K562 (cell line): ENCODE results near the gene ZNRF1.

Experiments
- CBX5 ChIP-seq: IDR thresholded peaks from 2 replicates; pipeline ENCODE4 v1.6.1; 2014; ENCODE audit warnings: low read depth, borderline replicate concordance
- CHAMP1 ChIP-seq: fragments of 450-650 bp; IDR thresholded peaks from 2 replicates; pipeline ENCODE4 v1.6.1; 2016; ENCODE audit warnings: mild to moderate bottlenecking
- CTCF ChIP-seq, 3 experiments: IDR thresholded peaks in 2 of 3; conservative IDR thresholded peaks in 1 of 3; 2 replicates each; pipeline ENCODE4 v1.5.1; 2011 to 2012; ENCODE audit warnings: low read length in 3 of 3, mild to moderate bottlenecking in 3 of 3, control low read depth in 2 of 3, improper control_type of control experiment in 1 of 3, inconsistent platforms in 1 of 3, low read depth in 1 of 3, mixed read lengths in 1 of 3, moderate library complexity in 1 of 3; ENCODE audit not compliant: insufficient read depth in 2 of 3
- FOSL1 ChIP-seq: fragments of 200-800 bp; sonication (Bioruptor generic); conservative IDR thresholded peaks from 2 replicates; pipeline ENCODE4 v1.6.1; 2016; ENCODE audit warnings: missing genetic modification characterization, missing compliant biosample characterization
- GABPB2 ChIP-seq: fragments of 250-450 bp; sonication (Bioruptor Pico); conservative IDR thresholded peaks from 2 replicates; pipeline ENCODE4 v1.5.1; 2021; ENCODE audit warnings: mild to moderate bottlenecking
- MAX ChIP-seq: sonication (generic); formaldehyde crosslinking; IDR thresholded peaks from 2 replicates; pipeline ENCODE4 v1.9.0; 2022; ENCODE audit warnings: mild to moderate bottlenecking, missing genetic modification reagents
- POLR2A ChIP-seq: fragments of 450-650 bp; conservative IDR thresholded peaks from 2 replicates; pipeline ENCODE4 v1.6.1; 2016
- ZKSCAN1 ChIP-seq: fragments of 150-350 bp; IDR thresholded peaks from 2 replicates; pipeline ENCODE4 v1.6.1; 2016; ENCODE audit warnings: low read depth, low read length
- ZKSCAN3 ChIP-seq: fragments of 250-450 bp; sonication (Bioruptor Pico); IDR thresholded peaks from 2 replicates; pipeline ENCODE4 v1.4.0; 2020
- ZNF77 ChIP-seq: fragments of 250-450 bp; sonication (Bioruptor Pico); IDR thresholded peaks from 2 replicates; pipeline ENCODE4 v1.5.0; 2020
- ZZZ3 ChIP-seq: fragments of 450-650 bp; IDR thresholded peaks from 2 replicates; pipeline ENCODE4 v1.6.1; 2016; ENCODE audit warnings: antibody characterized with exemption, mild to moderate bottlenecking, moderate library complexity
- TF ChIP-seq, protein P1 (sequence below), 2 experiments: fragments of 450-650 bp in 1 of 2; sonication (generic) in 1 of 2; formaldehyde crosslinking; conservative IDR thresholded peaks; 2 replicates each; pipeline versions ENCODE4 v1.4.0 to v1.8.1; 2020 to 2022; ENCODE audit warnings: mild to moderate bottlenecking in 1 of 2, missing genetic modification reagents in 1 of 2

DNA sequence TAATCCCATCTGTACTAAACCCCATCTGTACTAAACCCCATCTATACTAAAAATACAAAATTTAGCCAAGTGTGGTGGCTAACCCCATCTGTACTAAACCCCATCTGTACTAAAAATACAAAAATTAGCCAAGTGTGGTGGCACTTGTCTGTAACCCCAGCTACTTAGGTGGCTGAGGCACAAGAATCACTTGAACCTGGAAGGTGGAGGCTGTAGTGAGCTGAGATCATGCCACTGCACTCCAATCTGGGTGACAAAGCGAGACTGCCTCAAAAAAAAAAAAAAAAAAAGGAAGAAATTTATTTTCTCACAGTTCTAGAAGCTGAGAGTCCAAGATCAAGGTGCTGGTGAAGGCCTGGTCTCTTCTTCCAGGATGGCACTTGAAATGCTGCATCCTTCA is 161.6 kb downstream of the ZNRF1 start:
- no peak for TF ChIP-seq ZNF77
- no peak for TF ChIP-seq GABPB2 (CRISPR knock-in tag)
- TF ChIP-seq CHAMP1: no peak
- TF ChIP-seq POLR2A: no peak
- TF ChIP-seq, protein P1, sequence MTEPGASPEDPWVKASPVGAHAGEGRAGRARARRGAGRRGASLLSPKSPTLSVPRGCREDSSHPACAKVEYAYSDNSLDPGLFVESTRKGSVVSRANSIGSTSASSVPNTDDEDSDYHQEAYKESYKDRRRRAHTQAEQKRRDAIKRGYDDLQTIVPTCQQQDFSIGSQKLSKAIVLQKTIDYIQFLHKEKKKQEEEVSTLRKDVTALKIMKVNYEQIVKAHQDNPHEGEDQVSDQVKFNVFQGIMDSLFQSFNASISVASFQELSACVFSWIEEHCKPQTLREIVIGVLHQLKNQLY (CRISPR knock-in tag; conservative IDR thresholded peaks at IDR 0.05): no peak
- TF ChIP-seq ZKSCAN1: no peak
- no peak for TF ChIP-seq ZZZ3
- TF ChIP-seq FOSL1 (tag): no peak
- TF ChIP-seq MAX (CRISPR knock-in tag): no peak
- TF ChIP-seq CBX5: no peak
- TF ChIP-seq ZKSCAN3 (CRISPR knock-in tag): no peak
- no peak for TF ChIP-seq CTCF (IDR thresholded peaks at IDR 0.05 in 2 of 3, conservative IDR thresholded peaks at IDR 0.05 in 1 of 3; ENCODE audit: insufficient read depth in 2 of 3, low read depth in 1 of 3, low read length in 3 of 3)
